ENCODE results near the gene PTPN21.

DNA sequence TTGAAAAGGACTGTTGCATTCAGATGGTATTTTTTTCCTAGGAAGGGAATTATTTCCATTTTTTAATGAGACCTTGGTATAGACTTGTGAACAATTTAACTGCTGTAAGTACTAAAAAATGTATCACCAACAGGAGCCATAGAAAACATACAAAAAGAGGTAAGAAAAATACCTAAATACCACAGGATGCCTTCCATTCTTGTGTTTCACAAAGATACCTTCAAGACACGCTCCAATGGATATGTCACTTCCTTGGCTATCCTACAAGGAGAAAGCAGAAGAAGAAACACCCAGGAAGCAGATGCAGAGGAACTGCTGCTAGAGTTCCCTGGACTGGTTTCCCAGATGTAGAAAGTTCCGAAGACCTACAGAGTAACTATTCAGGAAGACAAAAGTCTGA lies 54.2 kb downstream of the PTPN21 start:
- TF ChIP-seq, protein P1, sequence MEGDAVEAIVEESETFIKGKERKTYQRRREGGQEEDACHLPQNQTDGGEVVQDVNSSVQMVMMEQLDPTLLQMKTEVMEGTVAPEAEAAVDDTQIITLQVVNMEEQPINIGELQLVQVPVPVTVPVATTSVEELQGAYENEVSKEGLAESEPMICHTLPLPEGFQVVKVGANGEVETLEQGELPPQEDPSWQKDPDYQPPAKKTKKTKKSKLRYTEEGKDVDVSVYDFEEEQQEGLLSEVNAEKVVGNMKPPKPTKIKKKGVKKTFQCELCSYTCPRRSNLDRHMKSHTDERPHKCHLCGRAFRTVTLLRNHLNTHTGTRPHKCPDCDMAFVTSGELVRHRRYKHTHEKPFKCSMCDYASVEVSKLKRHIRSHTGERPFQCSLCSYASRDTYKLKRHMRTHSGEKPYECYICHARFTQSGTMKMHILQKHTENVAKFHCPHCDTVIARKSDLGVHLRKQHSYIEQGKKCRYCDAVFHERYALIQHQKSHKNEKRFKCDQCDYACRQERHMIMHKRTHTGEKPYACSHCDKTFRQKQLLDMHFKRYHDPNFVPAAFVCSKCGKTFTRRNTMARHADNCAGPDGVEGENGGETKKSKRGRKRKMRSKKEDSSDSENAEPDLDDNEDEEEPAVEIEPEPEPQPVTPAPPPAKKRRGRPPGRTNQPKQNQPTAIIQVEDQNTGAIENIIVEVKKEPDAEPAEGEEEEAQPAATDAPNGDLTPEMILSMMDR (IDR thresholded peaks at IDR 0.05): no peak
- no peak for TF ChIP-seq POLR2A (IDR thresholded peaks at IDR 0.05)
